Heart left ventricle (tissue), 16 donors: Measurements from ENCODE around the gene ETV3. TPM values are rescaled to one million over a fixed set of nuclear protein-coding genes. Genes with fewer than 3 reads are reported as not detected.

Source experiments
- ATAC-seq, 4 donors: fragments of 200-7000 bp; cut with Tn5 transposase; one replicate each; pipeline ENCODE4 v1.9.1; 2020 to 2022; ENCODE audit warnings: moderate library complexity in 4 of 4, mild to moderate bottlenecking in 3 of 4, moderate number of reproducible peaks in 1 of 4
- DNase-seq, 5 donors: peaks; one replicate each; pipeline ENCODE4 v3.0.0-alpha.2; 2020
- H3K27ac ChIP-seq, 12 donors: fragments of 200-600 bp; sonication (generic) in 4 of 12; one replicate each; pipeline versions ENCODE4 v1.5.0 to v1.8.0; 2016 to 2022; ENCODE audit warnings: mild to moderate bottlenecking in 2 of 12
- H3K27me3 ChIP-seq, 9 donors: fragments of 200-600 bp; sonication (generic) in 2 of 9; one replicate each; pipeline versions ENCODE4 v1.5.1 to v1.8.0; 2016 to 2022; ENCODE audit warnings: mild to moderate bottlenecking in 3 of 9
- H3K36me3 ChIP-seq, 9 donors: fragments of 200-600 bp; sonication (generic) in 2 of 9; one replicate each; pipeline versions ENCODE4 v1.5.0 to v1.8.0; 2018 to 2022; ENCODE audit warnings: mild to moderate bottlenecking in 2 of 9
- H3K4me1 ChIP-seq, 12 donors: fragments of 200-600 bp; sonication (generic) in 4 of 12; one replicate each; pipeline versions ENCODE4 v1.5.0 to v1.8.0; 2016 to 2022; ENCODE audit warnings: mild to moderate bottlenecking in 3 of 12
- H3K4me3 ChIP-seq, 12 donors: fragments of 200-600 bp; sonication (generic) in 4 of 12; one replicate each; pipeline versions ENCODE4 v1.5.0 to v1.8.0; 2017 to 2022; ENCODE audit warnings: mild to moderate bottlenecking in 9 of 12, moderate library complexity in 4 of 12
- H3K9me3 ChIP-seq, 12 donors: fragments of 200-600 bp; sonication (generic) in 4 of 12; one replicate each; pipeline versions ENCODE4 v1.5.0 to v1.8.0; 2016 to 2022; ENCODE audit warnings: mild to moderate bottlenecking in 1 of 12
- CTCF ChIP-seq, 12 donors: fragments of 200-600 bp; sonication (generic) in 4 of 12; IDR thresholded peaks; one replicate each; pipeline versions ENCODE4 v1.5.0 to v1.8.0; 2018 to 2022; ENCODE audit warnings: antibody characterized with exemption in 12 of 12, mild to moderate bottlenecking in 5 of 12
- POLR2A ChIP-seq, 2 donors: fragments of 450-650 bp; IDR thresholded peaks; one replicate each; pipeline ENCODE4 v1.6.1; 2017; ENCODE audit warnings: antibody characterized with exemption in 2 of 2, mild to moderate bottlenecking in 2 of 2, moderate library complexity in 2 of 2
- WGBS, 4 donors: extraction: QIAGEN DNeasy Blood & Tissue Kit in 2 of 4; methylation state at CpG; one replicate each; pipeline versions ENCODE4 v1.1.5 to v1.1.7; 2013 to 2018; 5-methylcytosine and 5-hydroxymethylcytosine counted together
- intact Hi-C, 10 donors: fragments of 100-400 bp; cut with DNase I; formaldehyde crosslinking; loops; one replicate each; pipeline versions ENCODE4 v1.11.1 to v1.14.2; 2022
- polyA plus RNA-seq, 2 donors: library from polyadenylated mRNA; stranded (reverse); fragments of 200-250 nt; gene quantifications; one replicate each; pipeline ENCODE4 v1.2.3, GENCODE V29; 2013
- total RNA-seq, 9 donors: library from RNA; depleted of rRNA in 2 of 9; stranded (reverse); fragments of >200 nt in 2 of 9; fragmentation: NEBNext Ultra II Directional in 3 of 9; extraction: Animal tissue kit (Norgen Biotek cat#: 25700) in 3 of 9; gene quantifications; one replicate each; pipeline versions ENCODE4 v1.1.0 to v1.2.4, GENCODE V29; 2016 to 2023
- donor health status: ischemic (EF 13 %, LVEDD 7.1; RV severe dilation, severe dysfunction).
- donor health status: healthy with polysubstance abuse.
- donor health status: DM: no; HTN: yes; CAD: no.
- donor health status: DM: no; HTN: no; CAD: no.
- donor health status: ischemic (EF 25% LVEDD 6.9; RV normal size, moderate dysfunction).
- donor health status: ischemic (EF 25% LVEDD 5.7; RV mildly dilated, moderate dysfunction).
- donor health status: healthy.
- donor health status: DM: yes; HTN: yes; CAD: no.
- donor health status: ischemic (EF 35%, LVEDD 5.7; RV mildly dilated, moderate dysfunction).
- donor health status: nonischemic (EF 11% LVEDD 7.7; RV severe dilation, severe dysfunction).
- donor health status: DM: yes; HTN: yes; CAD: no.
- donor health status: PGD.
- donor health status: ischemic (EF 29% LVEDD 5.4; RV normal size, mild dysfunction).
- donor health status: nonischemic (EF 23%, LVEDD 6.1; RV moderate dilation, normal function).

The ETV3 gene
- total and polyA plus RNA-seq, 11 donors, result 4.5 to 24.3 (median 15.9) TPM

DNA sequence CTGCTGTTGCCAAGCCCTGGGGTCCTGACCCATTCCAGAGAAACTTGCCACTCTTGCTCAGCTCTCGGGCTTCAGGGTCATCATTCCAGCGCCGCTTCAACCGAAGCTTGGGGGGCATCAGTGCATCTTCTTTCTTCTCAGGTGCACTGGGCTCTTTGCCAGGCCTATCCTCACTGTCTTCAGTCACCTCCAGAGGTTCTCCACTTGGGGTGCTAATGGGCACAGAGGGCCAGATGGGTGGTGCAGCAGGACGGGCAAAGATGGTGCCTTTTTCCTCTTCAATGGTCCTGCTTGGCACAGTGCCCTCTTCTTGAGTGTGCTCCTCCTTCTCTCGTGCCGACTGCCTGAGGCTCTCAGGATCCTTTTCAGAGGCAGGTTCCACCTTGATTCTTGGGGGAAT is 13.3 kb downstream of the ETV3 start:
- no peaks in the 10 kb centered on the region for H3K27me3 ChIP-seq
- no peak overlapping the region for H3K27ac ChIP-seq
- no peaks in the 10 kb centered on the region for H3K4me1 ChIP-seq
- peaks cover 0 to 88% (median 76%) of the 10 kb centered on the region in 9 donors for H3K36me3 ChIP-seq
- H3K4me3 ChIP-seq, result no peak overlapping the region
- intact Hi-C loops, result no loop called here
- ATAC-seq (no peak), DNase-seq (no peak)
- H3K9me3 ChIP-seq, result no peaks in the 10 kb centered on the region
- no peak for TF ChIP-seq POLR2A (IDR thresholded peaks at IDR 0.05)
- TF ChIP-seq CTCF (IDR thresholded peaks at IDR 0.05), result no peak
- WGBS, 4 donors, result 81 to 82% (median 81%) methylated on average over 7 of the region's 7 CpGs

GRCh38 chr1:157119448-157119847 is 18.7 kb downstream of the ETV3 start:
- WGBS, 4 donors, result 58 to 87% (median 69%) methylated on average over 2 of the region's 2 CpGs
- Histone ChIP-seq H3K27me3 (peaks cover 0 to 5% (median 0%) of the 10 kb centered on the region in 9 donors), H3K9me3 (no peaks in the 10 kb centered on the region), H3K27ac (no peak overlapping the region), H3K4me1 (no peaks in the 10 kb centered on the region), H3K36me3 (peaks cover 0 to 34% (median 25%) of the 10 kb centered on the region in 9 donors), H3K4me3 (no peak overlapping the region)
- ATAC-seq (peak in 3 of 4 donors; percentile 69 to 81 (median 76)), DNase-seq (no peak)
- no peak for TF ChIP-seq CTCF (IDR thresholded peaks at IDR 0.05)
- TF ChIP-seq POLR2A (IDR thresholded peaks at IDR 0.05), result no peak
- intact Hi-C loops, result no loop called here

GRCh38 chr1:157119008-157119407 is 19.2 kb downstream of the ETV3 start:
- Histone ChIP-seq H3K4me1 (no peaks in the 10 kb centered on the region), H3K36me3 (peaks cover 0 to 30% (median 20%) of the 10 kb centered on the region in 9 donors), H3K9me3 (no peaks in the 10 kb centered on the region), H3K27ac (no peak overlapping the region), H3K27me3 (peaks cover 0 to 9% (median 0%) of the 10 kb centered on the region in 9 donors), H3K4me3 (no peak overlapping the region)
- TF ChIP-seq POLR2A (IDR thresholded peaks at IDR 0.05), result no peak
- no peak for TF ChIP-seq CTCF (IDR thresholded peaks at IDR 0.05)
- DNase-seq (no peak), ATAC-seq (no peak)
- WGBS, 4 donors, result 86 to 95% (median 91%) methylated on average over 9 of the region's 9 CpGs
- intact Hi-C loops, result no loop called here

DNA sequence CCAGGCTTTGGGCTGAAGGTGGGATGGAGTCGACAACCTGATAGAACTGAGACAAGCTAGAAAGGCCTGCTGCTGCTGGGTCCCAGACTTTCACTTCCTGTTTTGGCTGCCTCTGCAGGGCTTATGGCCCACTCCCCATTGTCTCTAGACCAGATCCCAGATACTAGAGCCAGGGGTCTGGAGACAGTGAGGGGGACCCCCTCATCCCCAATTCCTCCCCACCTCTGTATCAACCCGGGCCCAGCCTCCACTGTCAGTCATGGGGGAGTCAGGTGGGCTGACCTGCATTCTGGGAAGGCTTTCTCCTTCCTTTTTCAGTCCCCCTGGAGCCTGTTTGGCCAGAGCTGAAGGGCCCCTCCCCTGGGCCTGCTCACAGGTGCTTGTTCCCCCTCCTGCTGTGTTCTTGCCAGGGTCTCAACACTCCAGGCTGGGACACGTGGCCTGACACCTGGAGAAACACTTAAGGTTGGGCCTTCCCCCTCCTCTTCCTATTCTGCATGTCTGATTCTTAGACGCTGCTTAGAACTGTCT is 20.6 kb downstream of the ETV3 start:
- Histone ChIP-seq H3K4me3 (no peak overlapping the region), H3K36me3 (peaks cover 0 to 16% (median 6%) of the 10 kb centered on the region in 9 donors), H3K4me1 (peaks cover 0 to 12% (median 0%) of the 10 kb centered on the region in 12 donors), H3K27me3 (peaks cover 0 to 18% (median 0%) of the 10 kb centered on the region in 9 donors), H3K9me3 (no peaks in the 10 kb centered on the region), H3K27ac (no peak overlapping the region)
- 49 to 70% (median 54%) methylated on average over 4 of the region's 4 CpGs for WGBS, 4 donors
- intact Hi-C loops, result no loop called here
- ATAC-seq (no peak), DNase-seq (no peak)
- TF ChIP-seq POLR2A (IDR thresholded peaks at IDR 0.05), result no peak

DNA sequence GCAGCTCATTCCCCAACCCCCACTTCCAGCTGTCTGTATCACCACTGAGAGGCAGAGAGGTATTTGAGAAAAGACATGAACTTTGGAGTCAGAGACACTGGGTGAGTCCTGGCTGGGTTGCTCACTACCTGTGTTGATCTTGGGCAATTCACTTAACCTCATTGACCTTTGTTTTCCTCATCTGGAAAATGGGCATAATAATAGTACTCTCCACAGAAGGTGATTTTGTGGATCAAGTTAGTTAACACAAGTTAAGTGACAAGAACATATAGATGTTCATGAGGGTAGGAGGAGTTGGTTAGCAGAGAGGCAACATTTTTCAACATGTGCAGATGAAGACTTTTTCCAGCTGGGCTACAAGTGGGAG is 21.5 kb downstream of the ETV3 start:
- Histone ChIP-seq H3K4me1 (peaks cover 0 to 14% (median 0%) of the 10 kb centered on the region in 12 donors), H3K9me3 (no peaks in the 10 kb centered on the region), H3K4me3 (no peak overlapping the region), H3K36me3 (peaks cover 0 to 9% (median 0%) of the 10 kb centered on the region in 9 donors), H3K27ac (no peak overlapping the region), H3K27me3 (peaks cover 0 to 27% (median 3%) of the 10 kb centered on the region in 9 donors)
- no peak for DNase-seq
- intact Hi-C loops, result no loop called here
- ATAC-seq, result no peak
- TF ChIP-seq CTCF (IDR thresholded peaks at IDR 0.05) (no peak), POLR2A (IDR thresholded peaks at IDR 0.05) (no peak)
